Measurements from ENCODE around the gene TSEN34.
"Not testable (repeated sequence)": the region's sequence is repeated elsewhere in the genome, so short reads cannot be mapped to it uniquely, and the experiment has no call there.

The TSEN34 gene

DNA sequence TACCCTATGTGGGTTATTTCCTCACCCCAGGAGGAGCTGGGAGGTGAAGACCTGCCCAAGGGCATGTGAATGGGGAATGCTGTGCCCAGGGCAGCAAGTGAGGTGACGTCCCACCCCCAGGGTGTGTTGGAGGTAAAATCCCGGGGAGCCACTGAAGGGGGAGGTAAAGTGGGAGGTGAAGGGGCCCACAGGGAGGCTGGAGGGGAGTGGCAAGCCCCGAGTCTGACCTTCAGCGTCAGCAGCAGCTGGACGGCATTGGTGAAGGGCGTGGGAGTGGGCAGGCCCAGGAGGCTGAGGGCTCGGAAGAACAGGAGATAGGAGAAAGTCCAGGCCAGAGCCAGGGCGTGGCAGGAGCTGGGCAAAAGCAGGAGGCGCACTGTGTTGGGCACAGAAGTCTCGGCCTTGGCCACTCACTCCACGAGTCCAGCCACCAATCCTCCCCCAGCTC, 4.2 kb upstream of the TSEN34 start:
- no peak for DNase-seq (ENCODE audit: low read depth, low spot score)

DNA sequence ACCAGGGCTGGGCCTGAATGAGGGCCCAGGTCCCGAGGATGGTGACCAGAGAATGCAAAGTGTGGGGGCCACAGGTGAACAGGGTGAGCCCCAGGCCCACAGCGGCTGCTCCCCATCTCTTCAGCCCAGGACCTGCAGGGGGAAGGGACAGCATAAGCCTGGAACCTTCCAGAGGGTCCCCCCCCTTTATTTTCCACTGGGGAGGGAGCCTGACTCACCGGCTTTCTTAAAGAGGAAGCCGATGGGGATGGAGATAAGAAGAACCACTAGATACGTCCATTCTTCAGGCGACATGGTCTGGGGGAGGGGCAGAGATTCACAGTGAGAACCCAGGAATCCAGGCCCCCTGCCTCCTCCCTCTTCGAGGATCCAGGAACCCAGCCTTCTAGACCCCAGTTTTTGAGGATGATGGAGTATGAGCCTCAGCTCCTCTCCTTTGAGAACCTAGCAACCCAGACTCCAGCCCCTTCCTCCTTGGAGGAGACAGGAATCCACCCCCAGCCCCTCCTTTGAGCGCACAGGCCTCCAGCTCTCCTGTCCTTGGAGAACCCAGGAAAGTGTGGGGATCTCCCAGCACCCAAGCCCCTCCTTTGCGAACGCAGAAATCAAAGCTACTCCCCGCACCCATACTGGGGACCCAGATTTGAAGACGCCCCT, 2.8 kb upstream of the TSEN34 start:
- DNase-seq (ENCODE audit: low read depth, low spot score): no peak

DNA sequence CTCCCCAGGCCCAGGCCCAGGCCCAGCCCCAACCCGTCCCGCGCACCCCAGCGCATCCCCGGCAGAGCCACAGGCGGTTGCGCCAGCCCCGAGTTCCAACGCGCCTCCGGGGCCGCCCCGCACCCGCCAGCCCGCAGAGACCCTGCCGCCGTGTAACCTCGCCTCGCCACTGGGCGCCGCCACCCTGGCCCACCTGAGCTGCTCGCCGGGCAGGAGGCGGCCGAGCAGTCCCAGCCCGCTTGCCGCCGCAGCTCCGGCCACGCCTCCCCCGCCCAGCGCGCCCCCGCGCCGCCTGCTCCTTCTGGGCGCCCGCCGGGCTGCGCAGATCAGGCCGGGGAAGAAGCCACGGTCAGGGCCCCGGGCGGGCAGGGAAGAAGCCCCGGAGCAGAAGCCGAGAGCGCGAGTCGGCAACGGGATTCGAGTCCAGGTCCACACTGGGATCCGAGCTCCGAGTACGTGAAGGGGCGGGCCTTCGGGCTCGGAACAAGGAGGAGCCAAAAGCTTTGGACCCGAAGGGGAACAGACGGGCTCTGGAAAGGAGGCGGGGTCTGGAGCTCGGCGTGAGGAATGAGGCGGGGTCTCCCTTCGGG, 1.9 kb upstream of the TSEN34 start, which contains the start of gene MBOAT7:
TSS of gene MBOAT7 (minus strand) at position 436 of the 590 bp plus-strand sequence. CDS start 1,072 bp downstream, outside the sequence.
- DNase-seq (ENCODE audit: low read depth, low spot score): no peak

DNA sequence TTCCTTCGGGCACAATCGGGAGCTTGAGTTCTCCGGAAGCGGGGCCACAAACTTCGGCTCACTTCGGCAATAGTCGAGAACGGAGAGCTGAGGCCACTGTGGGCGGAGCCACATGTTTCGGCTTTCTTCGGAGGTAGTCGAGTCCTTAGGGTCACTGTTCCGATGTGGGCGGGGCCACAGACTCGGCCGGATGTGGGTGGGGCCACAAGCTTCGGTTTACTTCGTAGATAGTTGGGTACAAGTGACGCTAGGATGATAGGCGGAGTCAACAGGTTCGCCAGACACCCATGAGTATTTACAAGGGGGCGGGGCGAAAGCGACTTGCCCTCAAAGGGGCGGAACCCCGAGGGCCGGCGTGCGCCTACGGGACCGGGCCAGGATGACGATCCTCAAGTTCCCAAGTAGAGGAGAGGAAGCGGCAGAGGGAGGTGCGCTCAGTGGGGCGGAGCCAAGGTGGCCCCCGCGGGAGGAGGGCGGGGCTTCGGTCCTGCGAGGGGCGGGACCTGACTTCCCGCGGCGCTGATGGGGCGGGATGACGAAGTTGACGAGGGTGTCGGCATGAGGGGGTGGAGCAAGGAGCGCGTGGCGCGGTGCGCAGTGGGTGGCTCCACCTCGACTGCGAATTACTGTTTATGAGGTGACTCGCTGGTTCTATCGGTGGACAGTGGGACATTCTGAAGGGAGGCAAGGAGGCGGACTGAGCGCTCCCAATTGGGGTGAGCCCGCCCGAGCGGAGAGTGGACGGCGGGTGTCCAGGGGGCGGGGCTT, 1.2 kb upstream of the TSEN34 start:
- peak; percentile 100 for DNase-seq (ENCODE audit: low read depth, low spot score)

DNA sequence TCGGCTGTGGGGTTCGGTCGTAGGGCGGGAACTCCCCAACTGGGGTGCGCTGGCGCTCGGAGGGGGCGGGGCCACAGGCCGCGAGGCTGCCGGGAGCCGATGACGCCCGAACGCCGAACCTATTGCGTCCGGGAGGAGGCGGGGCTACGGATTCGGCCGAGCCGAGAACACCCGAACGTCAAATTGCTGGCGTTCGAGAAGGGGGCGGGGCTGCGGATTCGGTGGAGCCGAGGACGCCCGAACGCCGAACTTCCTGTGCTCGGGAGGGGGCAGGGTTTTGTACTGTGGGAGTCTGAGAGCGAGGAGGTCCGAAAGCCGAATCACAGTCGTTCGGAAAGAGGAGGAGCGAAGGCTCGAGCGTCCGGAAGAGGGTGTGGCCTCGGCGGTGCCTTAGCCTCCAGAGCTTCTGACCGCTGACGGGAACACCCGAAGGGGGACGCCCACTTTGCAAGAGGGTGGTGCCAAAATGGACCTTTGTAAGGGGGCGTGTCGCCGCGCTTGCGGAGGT, 551 bp upstream of the TSEN34 start:
- peak; percentile 100 for DNase-seq (ENCODE audit: low read depth, low spot score)

DNA sequence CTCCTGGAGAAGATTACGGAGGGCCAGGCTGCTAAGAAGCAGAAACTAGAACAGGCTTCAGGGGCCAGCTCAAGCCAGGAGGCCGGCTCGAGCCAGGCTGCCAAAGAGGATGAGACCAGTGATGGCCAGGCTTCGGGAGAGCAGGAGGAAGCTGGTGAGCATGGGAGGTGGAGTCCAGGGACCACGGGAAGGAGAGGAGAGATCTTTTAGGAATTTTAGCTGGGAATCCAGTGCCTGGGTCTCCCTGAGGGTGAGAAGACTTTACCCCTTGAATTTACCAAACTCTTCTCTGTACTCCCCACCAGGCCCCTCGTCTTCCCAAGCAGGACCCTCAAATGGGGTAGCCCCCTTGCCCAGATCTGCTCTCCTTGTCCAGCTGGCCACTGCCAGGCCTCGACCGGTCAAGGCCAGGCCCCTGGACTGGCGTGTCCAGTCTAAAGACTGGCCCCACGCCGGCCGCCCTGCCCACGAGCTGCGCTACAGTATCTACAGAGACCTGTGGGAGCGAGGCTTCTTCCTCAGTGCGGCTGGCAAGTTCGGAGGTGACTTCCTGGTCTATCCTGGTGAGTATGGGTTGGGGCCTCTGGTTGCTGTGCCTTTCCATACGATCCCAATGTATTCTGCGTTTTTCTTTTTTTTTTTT, 824 bp downstream of the TSEN34 start:
- no peak for DNase-seq (ENCODE audit: low read depth, low spot score)

DNA sequence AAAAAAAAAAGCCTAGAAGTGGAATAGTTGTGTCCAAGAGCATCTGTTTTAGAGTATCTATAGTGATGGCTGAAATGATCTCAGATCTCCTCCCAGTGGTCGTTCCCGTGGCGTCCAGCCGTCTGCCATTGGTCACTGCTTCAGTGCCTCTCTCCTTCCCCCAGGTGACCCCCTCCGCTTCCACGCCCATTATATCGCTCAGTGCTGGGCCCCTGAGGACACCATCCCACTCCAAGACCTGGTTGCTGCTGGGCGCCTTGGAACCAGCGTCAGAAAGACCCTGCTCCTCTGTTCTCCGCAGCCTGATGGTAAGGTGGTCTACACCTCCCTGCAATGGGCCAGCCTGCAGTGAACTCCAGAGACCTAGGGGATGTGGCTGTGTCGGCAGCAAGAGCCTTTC, 1.9 kb downstream of the TSEN34 start:
- DNase-seq (ENCODE audit: low read depth, low spot score): no peak

DNA sequence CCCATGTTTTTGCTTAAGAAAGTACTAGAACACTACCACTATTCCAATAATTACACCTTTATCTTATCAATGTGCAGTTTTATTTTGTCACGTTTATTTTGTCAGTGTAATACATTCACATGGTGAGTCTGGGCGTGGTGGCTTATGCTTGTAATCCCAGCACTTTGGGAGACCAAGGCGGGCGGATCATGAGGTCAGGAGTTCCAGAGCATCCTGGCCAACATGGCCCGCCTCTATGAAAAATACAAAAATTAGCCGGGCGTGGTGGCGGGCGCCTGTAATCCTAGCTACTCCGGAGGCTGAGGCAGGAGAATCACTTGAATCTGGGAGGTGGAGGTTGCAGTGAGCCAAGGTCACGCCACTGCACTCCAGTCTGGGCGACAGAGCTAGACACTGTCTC, 3.4 kb downstream of the TSEN34 start:
- not testable (repeated sequence) for DNase-seq (ENCODE audit: low read depth, low spot score)

DNA sequence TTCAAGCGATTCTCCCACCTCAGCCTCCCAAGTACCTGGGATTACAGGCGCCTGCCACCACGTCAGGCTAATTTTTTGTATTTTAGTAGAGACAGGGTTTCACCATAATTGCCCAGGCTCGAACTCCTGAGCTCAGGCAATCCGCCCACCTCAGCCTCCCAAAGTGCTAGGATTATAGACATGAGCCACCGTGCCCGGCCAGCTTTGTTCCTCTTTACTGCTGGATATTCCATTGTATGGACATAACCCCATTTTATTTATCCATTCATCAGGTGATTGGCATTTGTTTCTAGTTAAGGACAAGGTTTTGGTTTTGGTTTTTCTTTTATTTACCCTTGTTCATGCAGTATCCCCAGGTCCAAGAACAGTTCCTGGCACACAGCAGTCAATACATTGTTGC, 5.4 kb downstream of the TSEN34 start:
- DNase-seq (ENCODE audit: low read depth, low spot score): no peak

DNA sequence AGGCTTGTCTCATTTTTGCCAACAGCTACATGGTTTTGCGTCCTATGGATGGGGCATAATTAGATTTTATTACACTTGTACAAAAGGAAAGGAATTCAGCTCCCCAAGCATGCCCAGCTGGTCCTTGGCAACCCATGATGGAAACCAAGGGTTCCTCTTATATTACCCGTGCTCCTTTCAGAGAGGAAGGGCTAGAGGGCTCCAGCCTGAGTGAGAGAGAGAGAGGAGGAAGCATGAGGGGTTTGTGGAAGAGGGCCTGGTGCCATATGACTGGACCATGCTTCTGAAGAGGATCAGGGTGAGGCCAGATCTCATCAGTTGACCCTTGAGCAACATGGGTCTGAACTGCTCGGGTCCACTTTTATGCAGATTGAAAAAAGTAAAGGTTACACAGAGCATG, 6.0 kb downstream of the TSEN34 start:
- no peak for DNase-seq (ENCODE audit: low read depth, low spot score)

DNA sequence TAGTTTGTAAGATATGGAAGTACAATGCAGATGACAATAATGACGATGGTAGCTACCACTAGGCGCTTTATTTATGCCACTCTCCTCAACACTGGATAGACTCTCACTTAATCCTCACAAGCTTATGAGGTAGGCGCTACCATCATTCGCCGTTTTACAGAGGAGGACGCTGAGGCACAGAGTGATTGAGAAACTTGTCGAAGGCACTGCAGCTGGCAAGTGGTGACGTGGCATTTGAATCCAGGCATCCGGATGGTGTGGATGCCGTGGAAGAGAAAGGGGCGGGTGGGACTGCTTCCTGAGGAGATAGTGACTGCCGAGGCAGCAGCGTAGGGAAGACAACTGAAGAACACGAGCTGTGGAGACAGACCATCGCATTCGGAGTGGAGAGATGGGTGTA, 8.3 kb downstream of the TSEN34 start:
- DNase-seq (ENCODE audit: low read depth, low spot score): no peak

DNA sequence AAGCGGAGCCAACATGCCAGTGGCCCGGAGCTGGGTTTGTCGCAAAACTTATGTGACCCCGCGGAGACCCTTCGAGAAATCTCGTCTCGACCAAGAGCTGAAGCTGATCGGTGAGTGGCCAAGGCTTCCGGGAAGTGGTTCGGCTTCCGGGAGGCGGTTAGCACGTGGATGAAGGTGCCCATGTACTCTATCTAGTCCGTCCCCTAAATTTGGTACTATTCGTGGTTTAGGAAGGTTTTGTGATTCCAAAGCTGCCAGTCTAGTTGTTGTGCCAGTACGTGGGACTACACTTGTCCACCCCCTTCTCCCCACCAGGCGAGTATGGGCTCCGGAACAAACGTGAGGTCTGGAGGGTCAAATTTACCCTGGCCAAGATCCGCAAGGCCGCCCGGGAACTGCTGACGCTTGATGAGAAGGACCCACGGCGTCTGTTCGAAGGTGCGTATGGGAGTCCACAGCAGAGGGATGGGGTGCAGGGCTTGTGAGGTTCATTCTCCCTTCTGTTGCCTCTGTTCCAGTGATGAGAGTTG, 10.1 kb downstream of the TSEN34 start:
- DNase-seq (ENCODE audit: low read depth, low spot score): no peak

DNA sequence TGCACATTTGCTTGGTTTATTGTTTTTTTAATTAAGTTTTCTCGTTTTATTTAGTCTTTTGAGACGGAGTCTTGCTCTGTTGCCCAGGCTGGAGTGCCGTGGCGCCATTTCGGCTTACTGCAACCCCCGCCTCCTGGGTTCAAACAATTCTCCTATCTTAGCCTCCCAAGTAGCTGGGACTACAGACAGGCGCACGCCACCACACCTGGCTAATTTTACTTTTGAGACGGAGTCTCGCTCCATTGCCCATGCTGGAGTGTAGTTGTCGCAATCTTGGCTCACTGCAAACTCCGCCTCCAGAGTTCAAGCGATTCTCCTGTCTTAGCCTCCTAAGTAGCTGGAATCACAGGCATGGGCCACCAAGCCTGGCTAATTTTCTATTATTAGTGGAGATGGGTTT, 10.9 kb downstream of the TSEN34 start:
- no peak for DNase-seq (ENCODE audit: low read depth, low spot score)

DNA sequence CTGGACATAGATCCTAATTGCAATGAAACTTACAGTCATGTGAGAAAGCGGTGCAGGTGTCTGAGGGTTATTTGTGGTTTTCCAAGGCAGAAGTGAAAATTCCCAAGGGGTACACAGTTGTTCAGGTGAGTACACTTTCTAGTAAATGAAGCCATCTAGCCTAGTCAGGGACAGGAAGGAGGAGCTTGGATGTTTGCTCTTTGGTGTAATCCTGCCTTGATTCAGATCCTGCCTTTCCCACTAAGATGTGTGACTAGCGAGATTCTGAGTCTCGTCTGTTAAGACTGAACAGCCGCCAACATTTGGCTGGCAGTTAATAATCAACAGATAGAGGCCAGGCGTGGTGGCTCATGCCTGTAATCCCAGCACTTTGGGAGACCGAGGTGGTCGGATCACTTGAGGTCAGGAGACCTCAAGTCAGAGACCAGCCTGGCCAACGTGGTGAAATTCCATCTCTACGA, 12.1 kb downstream of the TSEN34 start:
- DNase-seq (ENCODE audit: low read depth, low spot score): no peak

DNA sequence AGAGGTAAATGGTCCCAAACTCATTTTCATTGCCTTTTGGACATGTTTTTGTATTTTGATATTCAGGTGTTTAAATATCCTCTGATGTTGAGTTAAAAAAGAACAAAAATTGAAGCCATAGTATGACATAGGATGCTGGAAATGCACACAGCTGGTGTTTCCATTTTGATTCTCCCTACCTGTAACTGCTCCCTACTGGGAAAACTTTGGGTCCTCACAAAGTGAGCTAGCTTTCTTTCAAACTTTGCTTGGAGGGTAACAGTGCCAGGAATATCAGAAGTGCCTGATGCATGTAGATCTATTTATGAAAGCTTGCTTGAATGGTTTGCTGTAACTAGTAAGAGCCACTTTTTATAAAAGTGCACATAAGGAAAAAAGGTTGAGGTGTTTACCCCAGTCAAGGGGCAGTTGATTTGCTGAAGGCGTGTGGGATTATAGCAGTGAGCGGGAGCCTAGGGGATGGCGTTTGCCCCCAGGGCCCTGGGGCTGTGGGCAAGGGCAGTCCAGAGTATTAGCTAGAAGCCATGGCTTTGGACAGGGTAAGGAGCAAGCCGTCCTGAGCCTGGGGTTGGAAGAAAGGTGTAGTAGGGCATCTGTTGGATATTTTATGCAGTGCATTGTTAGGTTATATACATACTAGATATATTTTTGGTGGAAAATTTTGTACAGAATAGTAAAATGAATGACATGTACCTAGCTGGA, 13.8 kb downstream of the TSEN34 start:
- DNase-seq (ENCODE audit: low read depth, low spot score): no peak

DNA sequence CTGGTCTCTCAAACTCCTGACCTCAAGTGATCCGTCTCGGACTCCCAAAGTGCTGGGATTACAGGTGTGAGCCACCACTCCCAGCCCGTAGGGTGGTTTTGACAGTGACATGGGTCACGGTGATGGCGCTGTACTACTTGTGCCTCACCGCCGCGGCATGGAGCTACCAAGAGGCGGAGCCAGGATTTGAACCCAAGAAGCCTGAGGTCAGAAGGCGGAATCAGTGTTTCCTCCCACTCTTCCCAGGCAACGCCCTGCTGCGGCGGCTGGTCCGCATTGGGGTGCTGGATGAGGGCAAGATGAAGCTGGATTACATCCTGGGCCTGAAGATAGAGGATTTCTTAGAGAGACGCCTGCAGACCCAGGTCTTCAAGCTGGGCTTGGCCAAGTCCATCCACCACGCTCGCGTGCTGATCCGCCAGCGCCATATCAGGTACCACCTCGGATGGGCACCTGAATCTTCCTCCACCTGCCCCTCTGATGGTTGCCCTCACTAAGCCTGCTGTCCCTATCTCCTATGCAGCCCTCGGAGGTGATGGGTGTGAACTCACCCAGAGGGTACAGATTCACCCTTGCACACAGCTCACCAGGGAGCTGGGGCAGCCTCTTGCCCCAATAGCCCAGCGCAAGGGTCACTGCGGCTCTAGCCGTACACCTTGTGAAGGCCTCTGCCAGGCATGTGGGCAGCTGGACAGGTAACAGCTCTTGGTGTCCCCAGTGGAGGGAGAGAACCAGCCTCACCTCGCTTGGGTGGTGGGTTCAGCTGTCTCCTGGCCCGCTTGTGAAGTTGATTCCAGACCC, 15.1 kb downstream of the TSEN34 start:
- no peak for DNase-seq (ENCODE audit: low read depth, low spot score)

DNA sequence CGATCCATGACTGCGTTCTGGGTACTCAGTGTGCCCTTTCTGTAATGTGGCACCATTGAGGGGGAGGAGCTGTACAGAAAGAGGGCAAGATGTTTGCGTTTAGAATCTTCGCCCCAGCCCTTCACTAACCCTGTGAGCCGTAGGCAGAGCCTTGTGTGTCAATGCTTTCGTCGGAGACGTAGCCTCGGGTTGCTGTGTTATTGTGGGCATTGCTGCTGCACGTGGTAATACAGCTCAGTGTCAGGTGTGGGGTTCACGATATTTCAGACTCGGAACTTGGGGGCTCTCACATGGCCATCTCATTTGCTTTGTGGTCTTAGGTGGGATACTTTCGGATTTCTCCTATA, 15.7 kb downstream of the TSEN34 start:
- DNase-seq (ENCODE audit: low read depth, low spot score): no peak

DNA sequence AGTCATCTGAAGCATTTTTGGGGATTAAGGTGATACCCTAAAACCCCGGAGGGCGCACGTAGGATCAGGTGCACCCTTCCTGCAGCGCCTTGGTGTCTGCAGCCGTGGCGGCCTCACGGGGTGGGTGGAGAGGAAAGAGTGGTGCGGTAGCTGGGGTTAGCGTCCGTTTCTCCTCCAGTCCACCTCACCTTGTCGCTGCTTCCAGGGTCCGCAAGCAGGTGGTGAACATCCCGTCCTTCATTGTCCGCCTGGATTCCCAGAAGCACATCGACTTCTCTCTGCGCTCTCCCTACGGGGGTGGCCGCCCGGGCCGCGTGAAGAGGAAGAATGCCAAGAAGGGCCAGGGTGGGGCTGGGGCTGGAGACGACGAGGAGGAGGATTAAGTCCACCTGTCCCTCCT, 16.1 kb downstream of the TSEN34 start:
- DNase-seq (ENCODE audit: low read depth, low spot score): not testable (repeated sequence)

DNA sequence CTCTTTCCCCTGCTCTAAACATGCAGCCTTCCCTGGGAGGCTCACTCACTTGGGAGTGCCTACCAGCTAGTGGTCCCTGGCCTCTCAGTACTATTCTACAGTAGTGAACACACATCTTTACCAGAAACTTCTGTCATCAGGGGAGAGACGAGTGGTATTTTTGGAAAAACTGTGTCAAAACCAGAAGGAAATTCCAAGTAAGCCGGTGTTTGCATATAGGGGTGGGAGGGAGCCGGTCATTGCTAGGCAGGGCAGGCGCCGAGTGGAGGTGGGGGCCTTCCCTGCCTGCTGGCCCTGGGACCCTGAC, 16.5 kb downstream of the TSEN34 start:
- no peak for DNase-seq (ENCODE audit: low read depth, low spot score)

DNA sequence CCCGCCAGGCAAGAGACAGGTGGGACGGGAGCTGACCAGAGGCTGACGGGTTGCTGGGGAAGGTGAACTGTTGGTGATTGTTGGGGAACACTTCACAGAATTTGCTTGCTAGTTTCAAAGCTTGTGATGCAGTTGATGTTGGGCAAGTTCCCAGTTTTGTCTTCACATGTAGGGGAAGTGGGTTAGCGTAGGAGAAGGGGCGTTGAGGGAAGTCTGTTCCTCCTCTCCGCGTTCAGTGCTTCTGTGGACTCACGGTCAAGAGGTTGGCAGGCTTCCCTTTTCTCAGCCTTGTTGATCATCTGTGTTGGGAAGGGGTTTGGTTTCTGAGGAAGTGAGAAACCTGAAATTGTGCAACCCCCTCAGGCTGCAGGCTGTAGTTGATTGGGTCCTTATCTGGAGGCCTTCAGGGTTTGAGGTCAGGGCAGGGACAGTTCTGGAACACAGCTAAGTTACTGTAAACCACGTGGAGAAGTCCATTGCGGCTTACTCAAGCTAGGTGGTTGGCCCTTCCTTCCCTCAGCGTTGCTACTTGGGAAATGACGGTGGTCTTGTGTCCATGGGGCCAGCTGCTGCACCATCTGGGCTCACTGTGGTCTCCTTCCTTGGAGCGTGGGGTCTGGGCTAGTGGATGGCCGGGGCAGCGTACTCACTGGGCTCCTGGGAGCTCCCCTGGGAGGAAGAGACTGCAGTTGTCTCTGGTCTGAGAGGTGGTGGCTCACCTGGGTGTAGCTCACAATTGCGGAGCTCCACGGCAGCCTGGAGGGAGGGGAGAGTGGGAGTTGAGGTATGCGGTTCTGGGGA, 17.1 kb downstream of the TSEN34 start:
- peak; percentile 65 for DNase-seq (ENCODE audit: low read depth, low spot score)

Data from ELF-1 (cell line).